ENCODE data around the gene VSNL1.

VSNL1 gene

DNA sequence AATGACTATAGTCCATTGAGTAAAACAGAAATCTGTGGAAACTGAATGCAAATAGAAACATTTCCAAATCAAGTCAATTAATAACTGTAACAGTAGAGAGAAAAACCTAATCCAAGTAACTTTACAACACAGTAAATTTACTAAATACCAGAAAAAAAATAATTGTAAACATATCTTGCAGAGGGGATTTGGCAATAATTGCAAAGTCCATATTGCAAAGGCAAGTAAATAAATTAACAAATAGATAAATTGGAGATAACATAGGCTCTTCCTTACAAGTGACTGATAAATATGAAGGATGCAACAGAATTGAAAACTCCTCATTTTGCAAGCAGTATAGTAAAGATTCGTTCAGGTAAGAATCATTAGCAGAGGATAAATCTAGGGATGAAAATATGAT, 148.1 kb downstream of the VSNL1 start:
- no peak overlapping the region for H4K8ac ChIP-seq (ENCODE audit: low read length)
- peaks cover 7 to 55% of the 10 kb centered on the region in 2 experiments for H3K36me3 ChIP-seq (ENCODE audit: control insufficient read depth in 1 of 2, insufficient read depth in 2 of 2, low read depth in 1 of 2, low read length in 2 of 2)
- WGBS: 100% methylated on average over 1 of the region's 1 CpG
- H3K4me2 ChIP-seq (ENCODE audit: low read length, poor library complexity, severe bottlenecking): no peak overlapping the region
- H3K9ac ChIP-seq (ENCODE audit: low read length): no peak overlapping the region
- no peak overlapping the region for H3K14ac ChIP-seq (ENCODE audit: low read length in 2 of 2)
- no peak overlapping the region for H4K91ac ChIP-seq (ENCODE audit: low read length)
- no peaks in the 10 kb centered on the region for H3K4me1 ChIP-seq (ENCODE audit: control insufficient read depth, insufficient read depth, low read depth, low read length)
- H3K4ac ChIP-seq (ENCODE audit: low read depth in 1 of 2, low read length in 2 of 2): no peak overlapping the region
- H2BK15ac ChIP-seq (ENCODE audit: low read depth, poor library complexity, severe bottlenecking): no peak overlapping the region
- H2BK5ac ChIP-seq (ENCODE audit: low read depth, low read length, poor library complexity, severe bottlenecking): no peak overlapping the region
- H3K79me1 ChIP-seq (replicated peaks; ENCODE audit: low read length, poor library complexity, severe bottlenecking): peaks cover 6% of the 10 kb centered on the region
- no peaks in the 10 kb centered on the region for H3K9me3 ChIP-seq (ENCODE audit: control insufficient read depth, low read length)
- no peaks in the 10 kb centered on the region for H3K27me3 ChIP-seq (ENCODE audit: control insufficient read depth in 1 of 2, insufficient read depth in 1 of 2, low read length in 2 of 2)
- H2BK12ac ChIP-seq (ENCODE audit: low read length in 2 of 2): no peak overlapping the region
- no peak overlapping the region for H3K18ac ChIP-seq (ENCODE audit: low read depth in 1 of 2, low read length in 2 of 2)
- no peak overlapping the region for H3K4me3 ChIP-seq (ENCODE audit: insufficient read depth in 1 of 2, low read depth in 1 of 2, low read length in 2 of 2)
- no peak for DNase-seq
- no peak overlapping the region for H3K27ac ChIP-seq (ENCODE audit: low read length, poor library complexity, severe bottlenecking)
- no peak overlapping the region for H3K23ac ChIP-seq (ENCODE audit: low read length in 2 of 2)
- no peak overlapping the region for H2AK5ac ChIP-seq (ENCODE audit: low read length, severe bottlenecking)
- no peak overlapping the region for H2AFZ ChIP-seq (ENCODE audit: low read depth, low read length)
- no peak overlapping the region for H2BK120ac ChIP-seq (ENCODE audit: low read depth, low read length)

DNA sequence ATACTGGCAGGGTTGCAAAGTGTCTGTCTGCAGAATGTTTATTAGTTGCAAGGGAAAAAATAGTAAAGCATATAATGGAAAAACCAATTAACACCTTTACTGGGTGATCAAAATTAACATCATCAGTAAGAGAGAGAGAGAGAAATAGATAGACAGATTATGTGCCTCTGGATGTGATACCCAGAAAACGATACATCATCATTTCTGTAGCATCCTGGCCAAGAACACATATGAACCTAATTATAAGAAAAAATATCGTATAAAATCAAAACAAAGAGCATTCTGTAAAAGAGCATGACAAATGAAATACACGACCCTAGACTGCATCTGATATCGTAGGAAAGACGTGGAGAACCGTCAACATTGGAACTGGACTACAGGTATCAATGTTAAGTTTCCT, 148.5 kb downstream of the VSNL1 start:
- Histone ChIP-seq H3K36me3 (ENCODE audit: control insufficient read depth in 1 of 2, insufficient read depth in 2 of 2, low read depth in 1 of 2, low read length in 2 of 2) (peaks cover 9 to 55% of the 10 kb centered on the region in 2 experiments), H2AK5ac (ENCODE audit: low read length, severe bottlenecking) (no peak overlapping the region), H3K9ac (ENCODE audit: low read length) (no peak overlapping the region), H3K9me3 (ENCODE audit: control insufficient read depth, low read length) (no peaks in the 10 kb centered on the region), H2BK5ac (ENCODE audit: low read depth, low read length, poor library complexity, severe bottlenecking) (no peak overlapping the region), H4K8ac (ENCODE audit: low read length) (no peak overlapping the region), H2BK15ac (ENCODE audit: low read depth, poor library complexity, severe bottlenecking) (no peak overlapping the region), H3K79me1 (replicated peaks; ENCODE audit: low read length, poor library complexity, severe bottlenecking) (peaks cover 7% of the 10 kb centered on the region), H3K14ac (ENCODE audit: low read length in 2 of 2) (no peak overlapping the region), H2AFZ (ENCODE audit: low read depth, low read length) (no peak overlapping the region), H3K4me3 (ENCODE audit: insufficient read depth in 1 of 2, low read depth in 1 of 2, low read length in 2 of 2) (no peak overlapping the region), H3K27me3 (ENCODE audit: control insufficient read depth in 1 of 2, insufficient read depth in 1 of 2, low read length in 2 of 2) (no peaks in the 10 kb centered on the region), H3K27ac (ENCODE audit: low read length, poor library complexity, severe bottlenecking) (no peak overlapping the region), H2BK12ac (ENCODE audit: low read length in 2 of 2) (no peak overlapping the region), H3K4ac (ENCODE audit: low read depth in 1 of 2, low read length in 2 of 2) (no peak overlapping the region), H2BK120ac (ENCODE audit: low read depth, low read length) (no peak overlapping the region), H3K18ac (ENCODE audit: low read depth in 1 of 2, low read length in 2 of 2) (no peak overlapping the region), H3K4me2 (ENCODE audit: low read length, poor library complexity, severe bottlenecking) (no peak overlapping the region), H4K91ac (ENCODE audit: low read length) (no peak overlapping the region), H3K23ac (ENCODE audit: low read length in 2 of 2) (no peak overlapping the region), H3K4me1 (ENCODE audit: control insufficient read depth, insufficient read depth, low read depth, low read length) (no peaks in the 10 kb centered on the region)
- WGBS: 99% methylated on average over 6 of the region's 6 CpGs
- DNase-seq: no peak

DNA sequence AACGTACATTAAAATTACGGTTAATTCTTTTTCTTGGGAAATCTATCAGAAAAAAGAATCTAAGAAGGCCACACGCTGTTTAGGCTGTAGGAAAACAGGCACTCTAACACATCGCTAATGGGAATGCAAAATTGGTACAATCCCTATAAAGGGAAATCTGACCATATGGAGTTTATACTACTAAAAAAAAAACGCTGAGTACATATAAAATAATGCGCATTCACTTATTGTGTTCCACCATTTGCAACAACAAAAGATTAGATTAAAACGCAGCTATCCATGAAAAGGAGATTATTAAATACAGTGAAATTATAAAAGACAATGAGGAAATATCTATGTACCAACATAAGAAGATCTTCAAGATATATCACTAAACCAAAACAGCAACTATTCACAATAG, 150.3 kb downstream of the VSNL1 start:
- H2BK120ac ChIP-seq (ENCODE audit: low read depth, low read length): no peak overlapping the region
- no peak overlapping the region for H2BK15ac ChIP-seq (ENCODE audit: low read depth, poor library complexity, severe bottlenecking)
- H2AK5ac ChIP-seq (ENCODE audit: low read length, severe bottlenecking): no peak overlapping the region
- no peak overlapping the region for H3K4ac ChIP-seq (ENCODE audit: low read depth in 1 of 2, low read length in 2 of 2)
- DNase-seq: no peak
- no peak overlapping the region for H3K23ac ChIP-seq (ENCODE audit: low read length in 2 of 2)
- no peaks in the 10 kb centered on the region for H3K27me3 ChIP-seq (ENCODE audit: control insufficient read depth in 1 of 2, insufficient read depth in 1 of 2, low read length in 2 of 2)
- H3K4me2 ChIP-seq (ENCODE audit: low read length, poor library complexity, severe bottlenecking): no peak overlapping the region
- H4K91ac ChIP-seq (ENCODE audit: low read length): no peak overlapping the region
- no peaks in the 10 kb centered on the region for H3K9me3 ChIP-seq (ENCODE audit: control insufficient read depth, low read length)
- H2BK5ac ChIP-seq (ENCODE audit: low read depth, low read length, poor library complexity, severe bottlenecking): no peak overlapping the region
- H3K79me1 ChIP-seq (replicated peaks; ENCODE audit: low read length, poor library complexity, severe bottlenecking): peaks cover 7% of the 10 kb centered on the region
- no peak overlapping the region for H2AFZ ChIP-seq (ENCODE audit: low read depth, low read length)
- 98% methylated on average over 4 of the region's 7 CpGs for WGBS
- no peak overlapping the region for H3K18ac ChIP-seq (ENCODE audit: low read depth in 1 of 2, low read length in 2 of 2)
- H4K8ac ChIP-seq (ENCODE audit: low read length): no peak overlapping the region
- H3K14ac ChIP-seq (ENCODE audit: low read length in 2 of 2): no peak overlapping the region
- peaks cover 11 to 66% of the 10 kb centered on the region in 2 experiments for H3K36me3 ChIP-seq (ENCODE audit: control insufficient read depth in 1 of 2, insufficient read depth in 2 of 2, low read depth in 1 of 2, low read length in 2 of 2)
- H3K4me1 ChIP-seq (ENCODE audit: control insufficient read depth, insufficient read depth, low read depth, low read length): no peaks in the 10 kb centered on the region
- H3K9ac ChIP-seq (ENCODE audit: low read length): no peak overlapping the region
- no peak overlapping the region for H3K4me3 ChIP-seq (ENCODE audit: insufficient read depth in 1 of 2, low read depth in 1 of 2, low read length in 2 of 2)
- H3K27ac ChIP-seq (ENCODE audit: low read length, poor library complexity, severe bottlenecking): no peak overlapping the region
- no peak overlapping the region for H2BK12ac ChIP-seq (ENCODE audit: low read length in 2 of 2)

All from mesenchymal stem cell (in vitro differentiated cells and primary cell).